Left renal pelvis (tissue), 4 donors: Measurements from ENCODE around the gene PLPP1. TPM values are rescaled to one million over a fixed set of nuclear protein-coding genes. Genes with fewer than 3 reads are reported as not detected.

Experiments used
- DNase-seq, 4 donors: peaks; one replicate each; pipeline ENCODE4 v3.0.0-alpha.2; 2013; ENCODE audit warnings: low read depth in 4 of 4, low spot score in 3 of 4
- polyA plus RNA-seq, 4 donors: library from polyadenylated mRNA; unstranded; fragments of 120-200 nt; gene quantifications; one replicate each; pipeline ENCODE4 v1.2.1, GENCODE V29; 2013; ENCODE audit not compliant: insufficient read length in 4 of 4

PLPP1 gene
- polyA plus RNA-seq, 4 donors, result 78.4 to 110 (median 99.2) TPM

DNA sequence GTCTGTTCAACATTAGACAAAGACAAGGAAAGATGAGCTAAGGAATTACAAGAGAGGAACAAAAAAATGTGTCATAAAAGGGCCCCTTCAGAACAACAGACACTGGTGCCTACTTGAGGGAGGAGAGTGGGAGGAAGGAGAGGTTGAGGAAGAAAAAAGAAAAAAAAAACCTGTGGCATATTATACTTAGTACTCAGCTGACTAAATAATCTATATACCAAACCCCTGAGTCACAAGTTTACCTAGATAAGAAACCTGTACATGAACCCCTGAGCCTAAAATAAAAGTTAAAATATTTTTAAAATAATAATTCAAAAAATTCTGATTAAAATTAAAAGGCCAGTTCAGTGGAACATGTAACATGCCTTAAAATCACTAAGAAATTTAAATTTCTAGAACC lies 119.7 kb downstream of the PLPP1 start:
- no peak for DNase-seq

DNA sequence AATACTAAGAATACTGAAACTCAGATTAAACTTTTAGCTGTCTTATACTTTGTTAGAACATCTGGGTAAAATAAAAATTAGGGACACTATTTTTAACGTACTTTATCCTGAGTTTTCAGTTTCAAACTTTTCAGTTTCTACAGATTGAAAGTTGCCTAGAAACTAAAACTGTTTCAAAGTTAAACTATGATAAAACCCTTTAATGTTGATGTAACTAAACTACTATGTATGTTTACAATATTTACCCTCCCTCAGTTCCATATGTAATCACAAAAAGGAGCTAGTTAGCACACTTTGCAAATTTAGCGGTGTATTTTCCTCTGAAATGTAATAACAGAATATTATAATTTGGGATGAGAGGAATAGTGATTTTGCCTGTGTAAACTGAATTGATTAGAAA lies 121.1 kb downstream of the PLPP1 start:
- no peak for DNase-seq

DNA sequence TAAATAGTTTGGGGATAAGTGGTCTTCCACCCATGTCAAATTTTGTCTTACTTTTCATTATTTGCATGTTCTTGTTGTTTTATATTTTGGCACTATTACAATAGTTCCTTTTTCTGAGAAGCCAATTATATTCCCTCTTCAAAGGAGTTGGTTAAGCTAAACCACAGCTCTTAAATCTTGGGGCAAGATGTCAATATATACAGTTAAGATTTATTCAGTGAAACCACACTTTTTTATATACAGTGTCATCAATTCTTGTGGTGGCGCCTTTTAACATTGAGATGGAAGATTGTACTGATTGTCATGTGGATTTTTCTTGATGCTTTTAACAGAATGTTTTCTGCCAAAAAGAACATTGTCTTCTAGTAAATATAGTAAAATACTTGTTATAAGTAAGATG lies 122.9 kb downstream of the PLPP1 start:
- no peak for DNase-seq

DNA sequence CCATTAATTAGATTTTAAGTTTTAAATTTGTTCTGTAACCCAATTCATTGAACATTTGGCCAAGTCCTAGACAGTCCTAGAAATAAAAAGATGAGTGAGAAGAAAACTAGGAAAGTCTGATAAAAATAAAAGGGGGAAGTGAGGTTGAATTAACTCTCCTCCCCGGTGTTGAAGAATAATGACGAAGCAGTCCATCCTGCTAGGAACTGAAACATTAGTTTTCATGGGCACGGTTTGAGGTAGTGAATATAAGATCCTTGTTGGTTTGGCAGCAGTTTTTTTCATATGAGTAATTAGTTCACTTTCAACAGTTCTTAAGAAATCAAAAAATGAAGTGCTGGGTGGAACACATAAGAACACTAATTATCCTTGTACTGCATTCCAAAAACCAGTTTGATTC lies 123.9 kb downstream of the PLPP1 start:
- DNase-seq, result no peak

- no peak for DNase-seq
Observed at GRCh38 chr5:55409775-55410174, 125.0 kb downstream of the PLPP1 start.

- no peak for DNase-seq
Observed at GRCh38 chr5:55407984-55408383, 126.8 kb downstream of the PLPP1 start.

- no peak for DNase-seq
Observed at GRCh38 chr5:55407059-55407684, 127.6 kb downstream of the PLPP1 start.

DNA sequence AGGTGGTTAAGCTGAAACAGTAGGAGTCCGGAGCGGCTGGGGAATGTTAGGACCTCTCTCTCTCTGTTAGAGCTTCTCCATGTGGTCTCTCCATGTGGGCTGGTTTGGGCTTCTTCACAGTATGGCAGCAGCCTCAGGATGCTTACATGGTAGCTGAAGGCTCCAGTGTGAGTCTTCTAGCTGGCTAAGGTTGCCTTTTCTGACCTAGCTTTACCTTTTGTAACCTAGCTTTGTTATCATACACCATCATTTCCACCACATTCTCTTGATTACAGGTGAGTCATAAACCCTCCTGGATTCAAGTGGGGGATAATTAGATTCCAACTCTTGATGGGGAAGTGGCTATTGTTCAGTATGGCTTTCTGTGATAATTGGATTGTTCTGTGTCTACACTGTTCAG lies 128.5 kb downstream of the PLPP1 start:
- no peak for DNase-seq

DNA sequence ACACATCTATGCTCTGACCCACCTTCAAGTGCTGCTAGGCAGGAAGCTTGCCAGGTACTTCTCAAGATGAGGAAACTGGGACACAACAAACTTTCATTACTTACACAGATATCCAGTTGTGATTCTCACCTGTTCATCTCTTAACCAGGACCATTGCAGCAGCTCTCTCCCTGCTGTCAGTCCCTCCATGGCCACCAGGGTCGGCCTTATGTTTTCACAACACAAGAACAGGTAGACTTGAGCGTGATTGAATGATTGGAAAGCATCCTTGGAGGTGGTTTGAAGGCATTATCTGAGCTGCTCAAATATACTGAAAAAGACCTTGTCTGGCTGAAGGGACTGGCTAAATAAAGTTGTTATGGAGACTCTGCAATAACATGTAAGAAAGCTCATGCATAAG lies 132.6 kb downstream of the PLPP1 start:
- DNase-seq, result no peak

GRCh38 chr5:55393501-55394175 lies 141.1 kb downstream of the PLPP1 start:
- DNase-seq, result no peak

DNA sequence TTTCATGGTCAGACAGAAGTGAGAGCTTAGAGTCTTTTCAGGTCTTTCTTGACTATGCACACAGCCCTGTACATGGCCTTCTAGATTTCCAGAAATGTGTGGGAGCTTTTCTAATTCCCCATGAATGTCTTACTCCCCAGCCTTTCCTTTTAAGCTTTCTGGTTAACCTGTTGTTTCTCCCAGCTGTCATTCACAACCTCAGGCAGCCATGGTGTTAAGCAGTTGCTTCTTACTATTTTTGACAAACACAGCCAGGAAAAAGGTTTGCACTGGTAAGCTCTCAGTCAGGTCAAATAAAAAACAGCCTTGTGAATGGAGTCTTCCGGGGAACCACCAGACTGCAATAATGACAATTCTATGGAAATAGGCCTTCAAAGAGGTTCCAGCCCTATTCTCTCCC lies 142.1 kb downstream of the PLPP1 start:
- no peak for DNase-seq

- no peak for DNase-seq
Observed at GRCh38 chr5:55391707-55392106, 143.1 kb downstream of the PLPP1 start.

DNA sequence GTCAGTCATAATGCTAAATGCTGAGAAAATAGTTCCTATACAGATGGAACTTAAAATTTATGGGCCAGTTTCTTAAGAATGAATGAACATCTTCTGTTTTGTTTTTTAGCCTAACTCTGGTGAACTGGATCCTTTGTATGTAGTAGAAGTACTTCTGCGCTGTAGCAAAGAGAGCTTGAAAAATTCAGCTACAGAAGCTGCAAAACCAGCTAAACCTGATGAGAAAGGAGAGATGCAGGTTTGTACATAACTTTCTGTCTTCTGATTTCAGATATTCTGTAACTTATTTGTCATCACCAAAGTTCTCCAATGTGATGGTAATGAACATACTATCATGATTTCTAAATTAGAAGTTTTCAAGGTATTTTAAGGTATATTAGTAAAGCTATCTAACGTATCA lies 146.9 kb downstream of the PLPP1 start:
- DNase-seq, result no peak

DNA sequence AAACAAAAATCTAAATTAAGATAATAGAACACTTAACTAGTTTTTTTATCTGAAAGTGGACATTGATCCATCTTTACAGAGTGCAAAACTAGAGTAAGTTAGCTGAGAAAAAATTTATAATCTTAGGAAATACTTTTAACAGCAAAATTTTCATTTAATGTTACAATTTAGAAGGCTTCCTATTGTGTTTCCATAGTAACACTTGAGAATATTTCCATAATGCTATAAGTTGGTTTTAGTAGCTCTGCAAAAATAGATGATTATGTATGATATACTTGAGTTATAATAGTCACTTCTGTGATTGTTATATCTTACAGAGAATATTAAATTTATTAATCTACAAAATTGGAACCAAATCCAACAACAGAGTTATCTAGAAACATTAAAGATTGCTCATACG lies 148.4 kb downstream of the PLPP1 start:
- no peak for DNase-seq

GRCh38 chr5:55385846-55386245 lies 148.9 kb downstream of the PLPP1 start:
- DNase-seq, result no peak

GRCh38 chr5:55385227-55385626 lies 149.5 kb downstream of the PLPP1 start:
- no peak for DNase-seq

GRCh38 chr5:55384072-55384471 lies 150.7 kb downstream of the PLPP1 start:
- DNase-seq, result no peak

DNA sequence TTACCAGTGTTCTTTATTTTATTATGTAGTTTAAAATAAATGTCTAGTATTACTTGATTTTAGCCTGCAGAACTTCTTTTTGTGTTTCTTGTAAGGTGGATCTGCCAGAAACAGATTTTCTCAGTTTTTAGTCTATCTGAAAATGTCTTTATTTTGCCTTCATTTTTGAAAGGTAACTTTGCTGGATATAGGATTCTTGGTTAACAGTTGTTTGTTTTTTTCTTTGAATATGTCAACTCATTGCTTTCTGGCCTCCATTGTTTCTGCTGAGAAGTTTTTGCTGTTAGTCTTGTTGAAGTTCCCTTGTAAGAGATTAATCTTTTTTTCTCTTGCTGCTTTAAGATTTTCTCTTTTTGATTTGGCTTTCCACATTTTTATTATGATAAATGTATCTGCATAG lies 151.5 kb downstream of the PLPP1 start:
- no peak for DNase-seq

- DNase-seq, result no peak
Observed at GRCh38 chr5:55377810-55378209, 157.0 kb downstream of the PLPP1 start.
